ENCODE results near the gene FAF2. TPM values are rescaled to one million over a fixed set of nuclear protein-coding genes. Genes with fewer than 3 reads are reported as not detected.

FAF2 gene
- total RNA-seq, 1 experiment from 2014 or later = 32.9 TPM

DNA sequence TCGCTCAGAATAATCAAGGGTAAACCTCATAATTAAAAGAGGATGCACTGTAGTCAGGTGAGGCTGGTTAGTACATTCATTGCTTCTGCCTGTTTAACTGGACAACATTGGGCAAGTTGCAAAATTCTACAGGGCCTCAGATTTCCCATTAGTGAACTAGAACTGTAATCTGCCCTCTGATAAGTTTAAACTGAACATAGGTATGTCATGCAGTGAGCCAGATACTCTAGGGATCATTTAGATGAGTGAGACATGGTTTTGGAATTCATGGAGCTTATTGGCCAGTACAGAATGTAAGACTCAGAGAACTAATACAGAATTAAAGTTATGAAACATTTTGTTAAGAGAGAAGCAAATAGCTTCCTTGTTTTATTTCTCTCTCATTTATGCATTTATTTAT lies 53.1 kb downstream of the FAF2 start:
- H3K36me3 Mint-ChIP-seq = peaks cover 74% of the 10 kb centered on the region
- no peak for ATAC-seq
- CTCF ChIA-PET = no interaction called here

More for the DNA sequence above, 53.1 kb downstream of the FAF2 start:
- Mint-ChIP-seq H3K27ac (no peak overlapping the region), H3K27me3 (ENCODE audit: low read depth) (no peaks in the 10 kb centered on the region), H3K4me3 (no peak overlapping the region), H3K9me3 (no peaks in the 10 kb centered on the region), H3K4me1 (no peaks in the 10 kb centered on the region)
- no peak for DNase-seq (ENCODE audit: low spot score)
- TF ChIP-seq, protein P1, sequence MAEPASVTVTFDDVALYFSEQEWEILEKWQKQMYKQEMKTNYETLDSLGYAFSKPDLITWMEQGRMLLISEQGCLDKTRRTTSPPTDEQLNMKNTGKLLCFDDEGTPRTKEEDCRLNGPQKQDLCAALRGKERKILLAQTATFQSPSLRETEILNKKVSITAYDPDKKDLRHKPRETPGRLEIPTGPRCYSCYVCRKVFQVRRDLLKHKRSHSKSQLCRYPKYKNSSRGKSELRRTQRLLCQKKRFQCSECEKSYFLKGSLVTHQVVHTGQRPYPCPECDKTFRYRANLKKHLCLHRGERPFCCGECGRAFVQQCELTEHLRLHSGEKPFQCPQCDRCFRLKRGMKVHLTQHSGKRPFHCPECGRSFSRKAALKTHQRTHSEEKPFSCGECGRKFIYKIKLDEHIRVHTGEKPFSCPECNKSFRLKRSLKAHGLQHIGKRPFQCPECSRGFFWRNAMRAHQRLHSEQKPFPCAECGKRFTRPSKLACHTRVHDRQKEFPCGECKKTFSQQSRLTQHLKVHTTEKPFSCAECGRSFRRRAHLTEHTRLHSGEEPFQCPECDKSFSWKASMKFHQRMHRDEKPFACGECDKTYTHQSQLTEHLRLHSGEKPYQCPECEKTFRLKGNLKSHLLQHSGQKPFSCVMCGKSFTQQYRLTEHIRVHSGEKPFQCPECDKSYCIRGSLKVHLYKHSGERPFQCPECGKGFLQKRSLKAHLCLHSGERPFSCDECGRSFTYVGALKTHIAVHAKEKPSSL (CRISPR knock-in tag; conservative IDR thresholded peaks at IDR 0.05) = no peak
- no peak for TF ChIP-seq ZNF121 (CRISPR knock-in tag; IDR thresholded peaks at IDR 0.05)
- TF ChIP-seq, protein P2, sequence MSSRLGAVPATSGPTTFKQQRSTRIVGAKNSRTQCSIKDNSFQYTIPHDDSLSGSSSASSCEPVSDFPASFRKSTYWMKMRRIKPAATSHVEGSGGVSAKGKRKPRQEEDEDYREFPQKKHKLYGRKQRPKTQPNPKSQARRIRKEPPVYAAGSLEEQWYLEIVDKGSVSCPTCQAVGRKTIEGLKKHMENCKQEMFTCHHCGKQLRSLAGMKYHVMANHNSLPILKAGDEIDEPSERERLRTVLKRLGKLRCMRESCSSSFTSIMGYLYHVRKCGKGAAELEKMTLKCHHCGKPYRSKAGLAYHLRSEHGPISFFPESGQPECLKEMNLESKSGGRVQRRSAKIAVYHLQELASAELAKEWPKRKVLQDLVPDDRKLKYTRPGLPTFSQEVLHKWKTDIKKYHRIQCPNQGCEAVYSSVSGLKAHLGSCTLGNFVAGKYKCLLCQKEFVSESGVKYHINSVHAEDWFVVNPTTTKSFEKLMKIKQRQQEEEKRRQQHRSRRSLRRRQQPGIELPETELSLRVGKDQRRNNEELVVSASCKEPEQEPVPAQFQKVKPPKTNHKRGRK (CRISPR knock-in tag; IDR thresholded peaks at IDR 0.05; ENCODE audit: borderline replicate concordance) = no peak
- TF ChIP-seq MYBL2 (CRISPR knock-in tag; IDR thresholded peaks at IDR 0.05) = no peak
- TF ChIP-seq, protein P3, sequence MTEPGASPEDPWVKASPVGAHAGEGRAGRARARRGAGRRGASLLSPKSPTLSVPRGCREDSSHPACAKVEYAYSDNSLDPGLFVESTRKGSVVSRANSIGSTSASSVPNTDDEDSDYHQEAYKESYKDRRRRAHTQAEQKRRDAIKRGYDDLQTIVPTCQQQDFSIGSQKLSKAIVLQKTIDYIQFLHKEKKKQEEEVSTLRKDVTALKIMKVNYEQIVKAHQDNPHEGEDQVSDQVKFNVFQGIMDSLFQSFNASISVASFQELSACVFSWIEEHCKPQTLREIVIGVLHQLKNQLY (CRISPR knock-in tag; IDR thresholded peaks at IDR 0.05) = no peak
- no peak for TF ChIP-seq ZNF416 (CRISPR knock-in tag; IDR thresholded peaks at IDR 0.05)
- no peak for TF ChIP-seq OVOL2 (CRISPR knock-in tag; IDR thresholded peaks at IDR 0.05; ENCODE audit: borderline replicate concordance)
- no peak for TF ChIP-seq ATF1 (CRISPR knock-in tag; IDR thresholded peaks at IDR 0.05)
- no peak for TF ChIP-seq MXD4 (CRISPR knock-in tag; IDR thresholded peaks at IDR 0.05; ENCODE audit: borderline replicate concordance)
- no peak for TF ChIP-seq TEAD1 (CRISPR knock-in tag; IDR thresholded peaks at IDR 0.05)
- no peak for TF ChIP-seq ETV6 (CRISPR knock-in tag; IDR thresholded peaks at IDR 0.05)
- TF ChIP-seq, protein P4, sequence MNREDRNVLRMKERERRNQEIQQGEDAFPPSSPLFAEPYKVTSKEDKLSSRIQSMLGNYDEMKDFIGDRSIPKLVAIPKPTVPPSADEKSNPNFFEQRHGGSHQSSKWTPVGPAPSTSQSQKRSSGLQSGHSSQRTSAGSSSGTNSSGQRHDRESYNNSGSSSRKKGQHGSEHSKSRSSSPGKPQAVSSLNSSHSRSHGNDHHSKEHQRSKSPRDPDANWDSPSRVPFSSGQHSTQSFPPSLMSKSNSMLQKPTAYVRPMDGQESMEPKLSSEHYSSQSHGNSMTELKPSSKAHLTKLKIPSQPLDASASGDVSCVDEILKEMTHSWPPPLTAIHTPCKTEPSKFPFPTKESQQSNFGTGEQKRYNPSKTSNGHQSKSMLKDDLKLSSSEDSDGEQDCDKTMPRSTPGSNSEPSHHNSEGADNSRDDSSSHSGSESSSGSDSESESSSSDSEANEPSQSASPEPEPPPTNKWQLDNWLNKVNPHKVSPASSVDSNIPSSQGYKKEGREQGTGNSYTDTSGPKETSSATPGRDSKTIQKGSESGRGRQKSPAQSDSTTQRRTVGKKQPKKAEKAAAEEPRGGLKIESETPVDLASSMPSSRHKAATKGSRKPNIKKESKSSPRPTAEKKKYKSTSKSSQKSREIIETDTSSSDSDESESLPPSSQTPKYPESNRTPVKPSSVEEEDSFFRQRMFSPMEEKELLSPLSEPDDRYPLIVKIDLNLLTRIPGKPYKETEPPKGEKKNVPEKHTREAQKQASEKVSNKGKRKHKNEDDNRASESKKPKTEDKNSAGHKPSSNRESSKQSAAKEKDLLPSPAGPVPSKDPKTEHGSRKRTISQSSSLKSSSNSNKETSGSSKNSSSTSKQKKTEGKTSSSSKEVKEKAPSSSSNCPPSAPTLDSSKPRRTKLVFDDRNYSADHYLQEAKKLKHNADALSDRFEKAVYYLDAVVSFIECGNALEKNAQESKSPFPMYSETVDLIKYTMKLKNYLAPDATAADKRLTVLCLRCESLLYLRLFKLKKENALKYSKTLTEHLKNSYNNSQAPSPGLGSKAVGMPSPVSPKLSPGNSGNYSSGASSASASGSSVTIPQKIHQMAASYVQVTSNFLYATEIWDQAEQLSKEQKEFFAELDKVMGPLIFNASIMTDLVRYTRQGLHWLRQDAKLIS (CRISPR knock-in tag; IDR thresholded peaks at IDR 0.05; ENCODE audit: borderline replicate concordance) = no peak
- TF ChIP-seq TP53 (CRISPR knock-in tag; IDR thresholded peaks at IDR 0.05) = no peak
- no peak for TF ChIP-seq NFATC4 (CRISPR knock-in tag; IDR thresholded peaks at IDR 0.05)
- TF ChIP-seq ZNF671 (CRISPR knock-in tag; IDR thresholded peaks at IDR 0.05) = no peak
- TF ChIP-seq, protein P5, sequence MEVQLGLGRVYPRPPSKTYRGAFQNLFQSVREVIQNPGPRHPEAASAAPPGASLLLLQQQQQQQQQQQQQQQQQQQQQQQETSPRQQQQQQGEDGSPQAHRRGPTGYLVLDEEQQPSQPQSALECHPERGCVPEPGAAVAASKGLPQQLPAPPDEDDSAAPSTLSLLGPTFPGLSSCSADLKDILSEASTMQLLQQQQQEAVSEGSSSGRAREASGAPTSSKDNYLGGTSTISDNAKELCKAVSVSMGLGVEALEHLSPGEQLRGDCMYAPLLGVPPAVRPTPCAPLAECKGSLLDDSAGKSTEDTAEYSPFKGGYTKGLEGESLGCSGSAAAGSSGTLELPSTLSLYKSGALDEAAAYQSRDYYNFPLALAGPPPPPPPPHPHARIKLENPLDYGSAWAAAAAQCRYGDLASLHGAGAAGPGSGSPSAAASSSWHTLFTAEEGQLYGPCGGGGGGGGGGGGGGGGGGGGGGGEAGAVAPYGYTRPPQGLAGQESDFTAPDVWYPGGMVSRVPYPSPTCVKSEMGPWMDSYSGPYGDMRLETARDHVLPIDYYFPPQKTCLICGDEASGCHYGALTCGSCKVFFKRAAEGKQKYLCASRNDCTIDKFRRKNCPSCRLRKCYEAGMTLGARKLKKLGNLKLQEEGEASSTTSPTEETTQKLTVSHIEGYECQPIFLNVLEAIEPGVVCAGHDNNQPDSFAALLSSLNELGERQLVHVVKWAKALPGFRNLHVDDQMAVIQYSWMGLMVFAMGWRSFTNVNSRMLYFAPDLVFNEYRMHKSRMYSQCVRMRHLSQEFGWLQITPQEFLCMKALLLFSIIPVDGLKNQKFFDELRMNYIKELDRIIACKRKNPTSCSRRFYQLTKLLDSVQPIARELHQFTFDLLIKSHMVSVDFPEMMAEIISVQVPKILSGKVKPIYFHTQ (CRISPR knock-in tag; IDR thresholded peaks at IDR 0.05) = no peak
- TF ChIP-seq TEAD4 (CRISPR knock-in tag; IDR thresholded peaks at IDR 0.05) = no peak
- TF ChIP-seq SP1 (CRISPR knock-in tag; conservative IDR thresholded peaks at IDR 0.05) = no peak
- TF ChIP-seq NR1H2 (CRISPR knock-in tag; IDR thresholded peaks at IDR 0.05) = no peak
- TF ChIP-seq, protein P6, sequence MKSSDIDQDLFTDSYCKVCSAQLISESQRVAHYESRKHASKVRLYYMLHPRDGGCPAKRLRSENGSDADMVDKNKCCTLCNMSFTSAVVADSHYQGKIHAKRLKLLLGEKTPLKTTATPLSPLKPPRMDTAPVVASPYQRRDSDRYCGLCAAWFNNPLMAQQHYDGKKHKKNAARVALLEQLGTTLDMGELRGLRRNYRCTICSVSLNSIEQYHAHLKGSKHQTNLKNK (CRISPR knock-in tag; IDR thresholded peaks at IDR 0.05) = no peak
- POLR2A ChIA-PET = no interaction called here
